ENCODE results near the gene CCDC82. TPM values are rescaled to one million over a fixed set of nuclear protein-coding genes. Genes with fewer than 3 reads are reported as not detected.

The CCDC82 gene
- polyA plus RNA-seq, 1 of the 3 experiments (the other 2 are of a cell fraction), result 8.7 TPM

DNA sequence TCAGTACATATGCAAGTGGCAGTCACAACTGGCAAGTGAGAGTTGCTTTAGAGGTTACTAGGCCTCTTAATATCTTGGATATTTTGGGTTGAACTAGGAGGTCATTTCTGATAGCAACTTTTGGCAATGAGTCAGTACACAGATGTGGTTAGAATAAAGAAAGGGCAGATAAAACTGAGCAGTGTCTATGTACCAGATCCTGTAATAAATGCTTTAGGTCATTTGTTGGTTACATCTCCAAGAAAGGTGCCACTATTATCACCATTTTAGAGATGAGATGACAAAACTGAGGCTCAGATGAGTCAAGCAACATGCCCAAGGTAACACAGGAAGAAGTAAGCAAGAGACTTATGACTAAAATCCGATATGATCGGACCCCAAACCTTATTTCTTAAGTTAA lies 71.7 kb downstream of the CCDC82 start (continued):
- TF ChIP-seq ELF1 (IDR thresholded peaks at IDR 0.05), result no peak

DNA sequence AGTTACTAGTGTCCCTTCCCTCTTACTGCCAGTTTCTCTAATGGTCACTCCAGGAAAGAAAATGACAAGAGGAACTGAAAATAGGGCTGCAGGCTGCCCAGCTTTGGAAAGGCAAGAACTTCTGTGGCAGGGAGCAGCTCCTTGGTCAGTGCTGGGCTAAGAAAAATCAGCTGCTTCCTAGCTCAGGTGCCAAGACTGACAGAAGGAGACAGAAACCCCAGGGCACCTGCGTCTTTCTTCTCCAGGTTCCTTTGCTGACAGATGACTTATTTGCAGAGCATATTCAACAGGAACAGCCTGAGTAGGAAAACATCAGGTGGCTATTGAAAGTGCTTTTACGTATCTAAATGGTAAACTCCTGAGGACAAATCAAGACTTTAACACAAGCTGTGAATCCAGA lies 72.1 kb downstream of the CCDC82 start:
- Histone ChIP-seq H3K9ac (no peak overlapping the region), H3K4me2 (no peak overlapping the region), H3F3A (replicated peaks; ENCODE audit: insufficient read depth) (peaks cover 7% of the 10 kb centered on the region), H2AFZ (ENCODE audit: low read depth) (no peak overlapping the region), H3K27ac (ENCODE audit: low read depth in 2 of 2, low read length in 1 of 2) (peak overlapping the region; percentile 33 to 53; a peak in 2 of 4 replicates), H3K79me2 (ENCODE audit: insufficient read depth) (peaks cover 99% of the 10 kb centered on the region), H4K20me1 (ENCODE audit: insufficient read depth) (no peaks in the 10 kb centered on the region; the same call in 1 of the 2 replicates), H3K9me2 (no peaks in the 10 kb centered on the region), H3K36me3 (replicated peaks in 1 of 2; ENCODE audit: control insufficient read depth in 1 of 2, insufficient read depth in 2 of 2, low read length in 1 of 2) (peaks cover 2 to 3% of the 10 kb centered on the region in 2 experiments), H3K9me3 (no peaks in the 10 kb centered on the region), H3K27me3 (ENCODE audit: insufficient read depth) (no peaks in the 10 kb centered on the region), H3K4me3 (ENCODE audit: low read depth in 2 of 2, low read length in 1 of 2) (no peak overlapping the region), H3K4me1 (ENCODE audit: control insufficient read depth in 1 of 2, insufficient read depth in 2 of 2, low read depth in 1 of 2, low read length in 1 of 2) (peaks cover 15 to 62% of the 10 kb centered on the region in 2 experiments)
- DNase-seq, result no peak
- TF ChIP-seq, protein P1, sequence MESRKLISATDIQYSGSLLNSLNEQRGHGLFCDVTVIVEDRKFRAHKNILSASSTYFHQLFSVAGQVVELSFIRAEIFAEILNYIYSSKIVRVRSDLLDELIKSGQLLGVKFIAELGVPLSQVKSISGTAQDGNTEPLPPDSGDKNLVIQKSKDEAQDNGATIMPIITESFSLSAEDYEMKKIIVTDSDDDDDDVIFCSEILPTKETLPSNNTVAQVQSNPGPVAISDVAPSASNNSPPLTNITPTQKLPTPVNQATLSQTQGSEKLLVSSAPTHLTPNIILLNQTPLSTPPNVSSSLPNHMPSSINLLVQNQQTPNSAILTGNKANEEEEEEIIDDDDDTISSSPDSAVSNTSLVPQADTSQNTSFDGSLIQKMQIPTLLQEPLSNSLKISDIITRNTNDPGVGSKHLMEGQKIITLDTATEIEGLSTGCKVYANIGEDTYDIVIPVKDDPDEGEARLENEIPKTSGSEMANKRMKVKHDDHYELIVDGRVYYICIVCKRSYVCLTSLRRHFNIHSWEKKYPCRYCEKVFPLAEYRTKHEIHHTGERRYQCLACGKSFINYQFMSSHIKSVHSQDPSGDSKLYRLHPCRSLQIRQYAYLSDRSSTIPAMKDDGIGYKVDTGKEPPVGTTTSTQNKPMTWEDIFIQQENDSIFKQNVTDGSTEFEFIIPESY (IDR thresholded peaks at IDR 0.05; ENCODE audit: borderline replicate concordance, low read depth), result no peak
- TF ChIP-seq, protein P2, sequence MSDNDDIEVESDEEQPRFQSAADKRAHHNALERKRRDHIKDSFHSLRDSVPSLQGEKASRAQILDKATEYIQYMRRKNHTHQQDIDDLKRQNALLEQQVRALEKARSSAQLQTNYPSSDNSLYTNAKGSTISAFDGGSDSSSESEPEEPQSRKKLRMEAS (IDR thresholded peaks at IDR 0.05; ENCODE audit: low read depth), result no peak
- TF ChIP-seq, protein P3, sequence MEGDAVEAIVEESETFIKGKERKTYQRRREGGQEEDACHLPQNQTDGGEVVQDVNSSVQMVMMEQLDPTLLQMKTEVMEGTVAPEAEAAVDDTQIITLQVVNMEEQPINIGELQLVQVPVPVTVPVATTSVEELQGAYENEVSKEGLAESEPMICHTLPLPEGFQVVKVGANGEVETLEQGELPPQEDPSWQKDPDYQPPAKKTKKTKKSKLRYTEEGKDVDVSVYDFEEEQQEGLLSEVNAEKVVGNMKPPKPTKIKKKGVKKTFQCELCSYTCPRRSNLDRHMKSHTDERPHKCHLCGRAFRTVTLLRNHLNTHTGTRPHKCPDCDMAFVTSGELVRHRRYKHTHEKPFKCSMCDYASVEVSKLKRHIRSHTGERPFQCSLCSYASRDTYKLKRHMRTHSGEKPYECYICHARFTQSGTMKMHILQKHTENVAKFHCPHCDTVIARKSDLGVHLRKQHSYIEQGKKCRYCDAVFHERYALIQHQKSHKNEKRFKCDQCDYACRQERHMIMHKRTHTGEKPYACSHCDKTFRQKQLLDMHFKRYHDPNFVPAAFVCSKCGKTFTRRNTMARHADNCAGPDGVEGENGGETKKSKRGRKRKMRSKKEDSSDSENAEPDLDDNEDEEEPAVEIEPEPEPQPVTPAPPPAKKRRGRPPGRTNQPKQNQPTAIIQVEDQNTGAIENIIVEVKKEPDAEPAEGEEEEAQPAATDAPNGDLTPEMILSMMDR (IDR thresholded peaks at IDR 0.05), result no peak
- TF ChIP-seq YY1 (IDR thresholded peaks at IDR 0.05; ENCODE audit: low read depth) (no peak), FOXJ3 (CRISPR knock-in tag; IDR thresholded peaks at IDR 0.05) (no peak), EZH2phosphoT487 (IDR thresholded peaks at IDR 0.05; ENCODE audit: borderline replicate concordance, low read depth) (no peak), SMC3 (IDR thresholded peaks at IDR 0.05; ENCODE audit: low read depth, low read length) (no peak), MXI1 (IDR thresholded peaks at IDR 0.05; ENCODE audit: low read depth, low read length) (no peak)
- CTCF ChIA-PET, result interaction anchor here (1.4 kb wide), 1 partner anchor 25 kb away, joined by 7 read pairs; the partner anchor contains the start of gene MAML2
- 97% methylated on average over 2 of the region's 2 CpGs for WGBS (ENCODE audit: low lambda C conversion rate)
- POLR2A ChIA-PET, result no interaction called here

DNA sequence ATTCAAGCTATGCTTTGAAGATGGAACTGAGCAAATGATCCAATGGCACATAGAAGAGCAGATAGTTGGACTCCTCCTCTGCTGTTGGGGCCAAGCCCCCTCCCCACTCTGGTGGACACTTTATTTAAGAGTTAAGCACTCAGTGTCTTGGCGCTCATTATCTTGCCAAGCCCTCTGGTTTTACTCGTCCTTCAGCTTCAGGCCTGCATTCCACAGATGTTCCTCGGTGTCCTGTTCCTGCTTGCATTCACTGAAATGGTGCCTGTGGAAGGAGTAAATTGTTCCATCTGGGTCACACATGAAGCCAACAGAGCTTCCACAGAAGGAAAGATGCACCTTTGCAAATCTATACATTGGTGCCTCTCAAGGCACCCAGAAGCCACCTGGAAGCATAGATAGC lies 72.8 kb downstream of the CCDC82 start:
- peaks cover 15 to 68% of the 10 kb centered on the region in 2 experiments for H3K4me1 ChIP-seq (ENCODE audit: control insufficient read depth in 1 of 2, insufficient read depth in 2 of 2, low read depth in 1 of 2, low read length in 1 of 2)
- H3K79me2 ChIP-seq (ENCODE audit: insufficient read depth), result peaks cover 99% of the 10 kb centered on the region
- H3F3A ChIP-seq (replicated peaks; ENCODE audit: insufficient read depth), result peaks cover 14% of the 10 kb centered on the region
- H3K9me3 ChIP-seq, result no peaks in the 10 kb centered on the region
- WGBS (ENCODE audit: low lambda C conversion rate), result 71% methylated on average over 2 of the region's 3 CpGs
- H3K27me3 ChIP-seq (ENCODE audit: insufficient read depth), result no peaks in the 10 kb centered on the region
- H3K4me2 ChIP-seq, result no peak overlapping the region
- H3K36me3 ChIP-seq (replicated peaks in 1 of 2; ENCODE audit: control insufficient read depth in 1 of 2, insufficient read depth in 2 of 2, low read length in 1 of 2), result peaks cover 2 to 3% of the 10 kb centered on the region in 2 experiments
- no peaks in the 10 kb centered on the region for H3K9me2 ChIP-seq
- CTCF ChIA-PET, result interaction anchor here (1.0 to 1.4 kb wide), 2 partner anchors 26 to 109 kb away, joined by 3 to 7 read pairs; partner anchors contain the start of gene MAML2
- H2AFZ ChIP-seq (ENCODE audit: low read depth), result no peak overlapping the region
- POLR2A ChIA-PET, result no interaction called here
- H4K20me1 ChIP-seq (ENCODE audit: insufficient read depth), result no peaks in the 10 kb centered on the region; the same call in 1 of the 2 replicates
- H3K9ac ChIP-seq, result no peak overlapping the region
- DNase-seq, result no peak
- H3K27ac ChIP-seq (ENCODE audit: low read depth in 2 of 2, low read length in 1 of 2), result peak overlapping the region in 1 of 2 experiments; percentile 58; a peak in 1 of 4 replicates
- no peak overlapping the region for H3K4me3 ChIP-seq (ENCODE audit: low read depth in 2 of 2, low read length in 1 of 2)
- no peak for TF ChIP-seq RCOR1 (IDR thresholded peaks at IDR 0.05; ENCODE audit: low read length)
- TF ChIP-seq RAD21 (IDR thresholded peaks at IDR 0.05; ENCODE audit: low read length), result no peak
- TF ChIP-seq NFIC (IDR thresholded peaks at IDR 0.05; ENCODE audit: borderline replicate concordance), result no peak
- TF ChIP-seq, protein P4, sequence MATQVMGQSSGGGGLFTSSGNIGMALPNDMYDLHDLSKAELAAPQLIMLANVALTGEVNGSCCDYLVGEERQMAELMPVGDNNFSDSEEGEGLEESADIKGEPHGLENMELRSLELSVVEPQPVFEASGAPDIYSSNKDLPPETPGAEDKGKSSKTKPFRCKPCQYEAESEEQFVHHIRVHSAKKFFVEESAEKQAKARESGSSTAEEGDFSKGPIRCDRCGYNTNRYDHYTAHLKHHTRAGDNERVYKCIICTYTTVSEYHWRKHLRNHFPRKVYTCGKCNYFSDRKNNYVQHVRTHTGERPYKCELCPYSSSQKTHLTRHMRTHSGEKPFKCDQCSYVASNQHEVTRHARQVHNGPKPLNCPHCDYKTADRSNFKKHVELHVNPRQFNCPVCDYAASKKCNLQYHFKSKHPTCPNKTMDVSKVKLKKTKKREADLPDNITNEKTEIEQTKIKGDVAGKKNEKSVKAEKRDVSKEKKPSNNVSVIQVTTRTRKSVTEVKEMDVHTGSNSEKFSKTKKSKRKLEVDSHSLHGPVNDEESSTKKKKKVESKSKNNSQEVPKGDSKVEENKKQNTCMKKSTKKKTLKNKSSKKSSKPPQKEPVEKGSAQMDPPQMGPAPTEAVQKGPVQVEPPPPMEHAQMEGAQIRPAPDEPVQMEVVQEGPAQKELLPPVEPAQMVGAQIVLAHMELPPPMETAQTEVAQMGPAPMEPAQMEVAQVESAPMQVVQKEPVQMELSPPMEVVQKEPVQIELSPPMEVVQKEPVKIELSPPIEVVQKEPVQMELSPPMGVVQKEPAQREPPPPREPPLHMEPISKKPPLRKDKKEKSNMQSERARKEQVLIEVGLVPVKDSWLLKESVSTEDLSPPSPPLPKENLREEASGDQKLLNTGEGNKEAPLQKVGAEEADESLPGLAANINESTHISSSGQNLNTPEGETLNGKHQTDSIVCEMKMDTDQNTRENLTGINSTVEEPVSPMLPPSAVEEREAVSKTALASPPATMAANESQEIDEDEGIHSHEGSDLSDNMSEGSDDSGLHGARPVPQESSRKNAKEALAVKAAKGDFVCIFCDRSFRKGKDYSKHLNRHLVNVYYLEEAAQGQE (IDR thresholded peaks at IDR 0.05; ENCODE audit: low read depth, low read length), result no peak
- TF ChIP-seq GATA2 (CRISPR knock-in tag; IDR thresholded peaks at IDR 0.05), result no peak
- TF ChIP-seq, protein P3 (IDR thresholded peaks at IDR 0.05), result no peak
- no peak for TF ChIP-seq SIN3A (IDR thresholded peaks at IDR 0.05; ENCODE audit: borderline replicate concordance, low read depth, low read length)
- TF ChIP-seq GABPA (IDR thresholded peaks at IDR 0.05; ENCODE audit: low read depth), result no peak
